Esophagus muscularis mucosa (tissue), 4 donors: ENCODE measurements around the gene ATG4C. TPM values are rescaled to one million over a fixed set of nuclear protein-coding genes. Genes with fewer than 3 reads are reported as not detected.
"Not testable (repeated sequence)": the region's sequence is repeated elsewhere in the genome, so short reads cannot be mapped to it uniquely, and the experiment has no call there.

Experiments used
- DNase-seq: peaks from one replicate; pipeline ENCODE4 v3.0.0-alpha.2; 2017; ENCODE audit errors: extremely low spot score
- H3K27ac ChIP-seq, 4 donors: fragments of 200-600 bp; sonication (generic); replicated peaks in 1 of 4; 1 replicate in 3 of 4; 2 replicates in 1 of 4; pipeline ENCODE4 v1.5.1; 2016 to 2019; ENCODE audit warnings: mild to moderate bottlenecking in 1 of 4
- H3K27me3 ChIP-seq, 4 donors: fragments of 200-600 bp; sonication (generic); one replicate each; pipeline versions ENCODE4 v1.5.1 to v1.6.0; 2016 to 2019
- H3K36me3 ChIP-seq, 4 donors: fragments of 200-600 bp; sonication (generic); one replicate each; pipeline ENCODE4 v1.5.1; 2016 to 2019
- H3K4me1 ChIP-seq, 4 donors: fragments of 200-600 bp; sonication (generic); one replicate each; pipeline ENCODE4 v1.5.1; 2016 to 2019
- H3K4me3 ChIP-seq, 4 donors: fragments of 200-600 bp; sonication (generic); 1 replicate in 2 of 4; 2 replicates in 2 of 4; pipeline ENCODE4 v1.5.1; 2016 to 2019; ENCODE audit warnings: mild to moderate bottlenecking in 4 of 4, moderate library complexity in 1 of 4
- H3K9me3 ChIP-seq, 4 donors: fragments of 200-600 bp; sonication (generic); 1 replicate in 3 of 4; 2 replicates in 1 of 4; pipeline ENCODE4 v1.5.1; 2016 to 2019
- EP300 ChIP-seq: sonication (generic); formaldehyde crosslinking; IDR thresholded peaks from one replicate; pipeline ENCODE4 v1.6.1; 2017; ENCODE audit warnings: antibody characterized with exemption
- POLR2A ChIP-seq: fragments of 450-650 bp; IDR thresholded peaks from one replicate; pipeline ENCODE4 v1.6.1; 2017; ENCODE audit warnings: antibody characterized with exemption, moderate library complexity, mild to moderate bottlenecking, low read depth
- POLR2AphosphoS5 ChIP-seq, 2 donors: sonication (generic); formaldehyde crosslinking; IDR thresholded peaks; one replicate each; pipeline ENCODE4 v1.6.1; 2017; ENCODE audit warnings: antibody characterized with exemption in 2 of 2
- WGBS: methylation state at CpG from one replicate; pipeline ENCODE4 v1.1.5; 2018; 5-methylcytosine and 5-hydroxymethylcytosine counted together
- intact Hi-C: fragments of 100-400 bp; cut with DNase I; formaldehyde crosslinking; loops from one replicate; pipeline ENCODE4 v1.15.1; 2023
- total RNA-seq, 4 donors: library from RNA; depleted of rRNA; stranded (reverse); fragments of >200 nt; gene quantifications; one replicate each; pipeline versions ENCODE4 v1.1.0 to v1.2.1, GENCODE V29; 2016
- TF ChIP-seq, protein P1 (sequence below), 3 experiments: fragments of 200-600 bp in 2 of 3; fragments of 450-650 bp in 1 of 3; sonication (generic) in 2 of 3; IDR thresholded peaks; one replicate each; pipeline ENCODE4 v1.5.1; 2017 to 2019; ENCODE audit warnings: antibody characterized with exemption in 3 of 3, mild to moderate bottlenecking in 2 of 3, moderate library complexity in 1 of 3

The ATG4C gene
- total RNA-seq, 4 donors from 2014 or later = 5.0 to 12.5 (median 8.3) TPM

DNA sequence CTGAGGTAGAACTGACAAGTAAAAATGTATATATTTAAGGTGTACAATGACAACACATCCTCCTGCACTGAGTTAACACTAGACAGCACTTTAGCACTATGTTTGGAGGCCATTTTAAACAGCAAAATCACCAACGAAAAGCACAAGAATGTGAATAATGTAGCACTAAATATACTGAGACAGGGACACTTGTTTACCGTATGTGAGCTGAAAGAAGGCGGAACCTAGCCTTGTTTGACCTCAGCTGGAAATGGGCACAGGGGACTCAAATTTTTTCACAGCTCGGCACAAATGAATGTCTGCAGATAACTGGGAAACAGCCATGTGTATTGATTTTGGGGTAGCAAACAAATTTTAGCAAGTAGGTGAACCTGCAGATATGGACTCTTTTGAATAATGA lies 18.0 kb upstream of the ATG4C start:
- Histone ChIP-seq H3K4me3 (no peak overlapping the region), H3K27ac (no peak overlapping the region), H3K36me3 (no peaks in the 10 kb centered on the region), H3K27me3 (no peaks in the 10 kb centered on the region), H3K9me3 (no peaks in the 10 kb centered on the region), H3K4me1 (no peaks in the 10 kb centered on the region)
- WGBS = 59% methylated on average over 4 of the region's 4 CpGs
- no peak for DNase-seq
- intact Hi-C loops = no loop called here
- TF ChIP-seq POLR2A (no peak), EP300 (no peak), POLR2AphosphoS5 (IDR thresholded peaks at IDR 0.05) (no peak)
- TF ChIP-seq, protein P1, sequence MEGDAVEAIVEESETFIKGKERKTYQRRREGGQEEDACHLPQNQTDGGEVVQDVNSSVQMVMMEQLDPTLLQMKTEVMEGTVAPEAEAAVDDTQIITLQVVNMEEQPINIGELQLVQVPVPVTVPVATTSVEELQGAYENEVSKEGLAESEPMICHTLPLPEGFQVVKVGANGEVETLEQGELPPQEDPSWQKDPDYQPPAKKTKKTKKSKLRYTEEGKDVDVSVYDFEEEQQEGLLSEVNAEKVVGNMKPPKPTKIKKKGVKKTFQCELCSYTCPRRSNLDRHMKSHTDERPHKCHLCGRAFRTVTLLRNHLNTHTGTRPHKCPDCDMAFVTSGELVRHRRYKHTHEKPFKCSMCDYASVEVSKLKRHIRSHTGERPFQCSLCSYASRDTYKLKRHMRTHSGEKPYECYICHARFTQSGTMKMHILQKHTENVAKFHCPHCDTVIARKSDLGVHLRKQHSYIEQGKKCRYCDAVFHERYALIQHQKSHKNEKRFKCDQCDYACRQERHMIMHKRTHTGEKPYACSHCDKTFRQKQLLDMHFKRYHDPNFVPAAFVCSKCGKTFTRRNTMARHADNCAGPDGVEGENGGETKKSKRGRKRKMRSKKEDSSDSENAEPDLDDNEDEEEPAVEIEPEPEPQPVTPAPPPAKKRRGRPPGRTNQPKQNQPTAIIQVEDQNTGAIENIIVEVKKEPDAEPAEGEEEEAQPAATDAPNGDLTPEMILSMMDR (IDR thresholded peaks at IDR 0.05) = no peak

DNA sequence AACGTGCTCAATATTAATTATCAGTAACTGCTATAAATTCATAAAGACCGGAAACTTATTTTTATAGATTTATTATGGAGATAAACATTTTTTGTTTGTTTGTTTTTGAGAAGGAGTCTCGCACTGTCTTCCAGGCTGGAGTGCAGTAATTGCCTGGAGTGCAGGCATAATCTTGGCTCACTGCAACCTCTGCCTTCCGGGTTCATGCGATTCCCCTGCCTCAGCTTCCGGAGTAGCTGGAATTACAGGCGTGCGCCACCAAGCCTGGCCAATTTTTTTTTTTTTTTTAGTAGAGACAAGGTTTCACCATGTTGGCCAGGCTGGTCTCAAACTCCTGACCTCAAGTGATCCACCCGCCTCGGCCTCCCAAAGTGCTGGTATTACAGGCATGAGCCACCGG lies 15.4 kb upstream of the ATG4C start:
- intact Hi-C loops = not testable (repeated sequence)
- 91% methylated on average over 11 of the region's 11 CpGs for WGBS

DNA sequence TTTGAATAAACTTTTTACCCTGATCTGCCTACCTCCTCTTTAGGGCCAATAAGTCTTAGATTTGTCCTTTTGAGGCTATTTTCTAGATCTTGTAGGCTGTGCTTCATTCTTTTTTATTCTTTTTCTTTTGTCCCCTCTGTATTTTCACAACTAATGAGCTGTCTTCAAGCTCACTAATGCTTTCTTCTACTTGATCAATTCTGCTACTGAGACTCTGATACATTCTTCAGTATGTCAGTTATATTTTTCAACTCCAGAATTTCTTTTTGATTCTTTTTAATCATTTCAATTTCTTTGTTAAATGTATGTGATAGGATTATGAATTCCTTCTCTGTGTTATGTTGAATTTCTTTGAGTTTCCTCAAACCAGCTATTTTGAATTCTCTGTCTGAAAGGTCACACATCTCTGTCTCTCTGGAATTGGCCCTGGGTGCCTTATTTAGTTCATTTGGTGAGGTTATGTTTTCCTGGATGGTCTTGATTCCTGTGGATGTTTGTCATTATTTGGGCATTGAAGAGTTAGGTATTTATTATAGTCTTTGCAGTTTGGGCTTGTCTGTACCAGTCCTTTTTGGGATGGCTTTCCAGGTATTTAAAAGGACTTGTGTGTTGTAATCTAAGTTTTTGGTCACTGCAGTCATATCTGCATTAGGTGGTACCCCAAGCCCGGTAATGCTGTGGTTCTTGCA lies 11.2 kb upstream of the ATG4C start:
- no peaks in the 10 kb centered on the region for H3K4me1 ChIP-seq
- H3K4me3 ChIP-seq = no peak overlapping the region
- no peak for DNase-seq
- 100% methylated on average over 1 of the region's 1 CpG for WGBS
- H3K36me3 ChIP-seq = no peaks in the 10 kb centered on the region
- peaks cover 0 to 3% (median 0%) of the 10 kb centered on the region in 4 donors for H3K9me3 ChIP-seq
- H3K27ac ChIP-seq = no peak overlapping the region
- no peaks in the 10 kb centered on the region for H3K27me3 ChIP-seq
- intact Hi-C loops = no loop called here
- no peak for TF ChIP-seq EP300
- TF ChIP-seq, protein P1 (IDR thresholded peaks at IDR 0.05) = no peak
- no peak for TF ChIP-seq POLR2A
- TF ChIP-seq POLR2AphosphoS5 (IDR thresholded peaks at IDR 0.05) = no peak

More for the DNA sequence above, 15.4 kb upstream of the ATG4C start:
- H3K4me3 ChIP-seq, H3K36me3 ChIP-seq, H3K27ac ChIP-seq, H3K4me1 ChIP-seq, H3K27me3 ChIP-seq, DNase-seq, H3K9me3 ChIP-seq: not testable (repeated sequence)

DNA sequence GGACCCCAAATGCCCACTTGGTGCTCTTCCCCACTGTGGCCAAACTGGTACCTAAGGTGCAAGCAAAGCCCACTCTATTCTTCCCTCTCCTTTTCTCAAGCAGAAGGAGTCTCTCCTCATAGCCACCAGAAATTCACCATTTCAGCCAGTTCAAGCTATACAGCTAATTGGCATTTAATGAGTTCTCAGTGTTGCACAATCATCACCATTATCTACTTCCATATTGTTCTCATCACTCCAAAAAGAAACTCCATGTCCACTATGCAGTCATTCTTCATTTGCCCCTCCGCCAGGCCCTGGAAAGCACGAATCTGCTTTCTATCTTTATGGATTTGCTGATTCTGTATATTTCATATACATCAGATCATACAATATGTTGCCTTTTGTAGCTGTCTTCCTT lies 9.9 kb upstream of the ATG4C start:
- WGBS = 91% methylated on average over 2 of the region's 2 CpGs
- DNase-seq = no peak
- TF ChIP-seq, protein P1 (IDR thresholded peaks at IDR 0.05) = no peak
- TF ChIP-seq POLR2AphosphoS5 (IDR thresholded peaks at IDR 0.05) (no peak), POLR2A (no peak), EP300 (no peak)

DNA sequence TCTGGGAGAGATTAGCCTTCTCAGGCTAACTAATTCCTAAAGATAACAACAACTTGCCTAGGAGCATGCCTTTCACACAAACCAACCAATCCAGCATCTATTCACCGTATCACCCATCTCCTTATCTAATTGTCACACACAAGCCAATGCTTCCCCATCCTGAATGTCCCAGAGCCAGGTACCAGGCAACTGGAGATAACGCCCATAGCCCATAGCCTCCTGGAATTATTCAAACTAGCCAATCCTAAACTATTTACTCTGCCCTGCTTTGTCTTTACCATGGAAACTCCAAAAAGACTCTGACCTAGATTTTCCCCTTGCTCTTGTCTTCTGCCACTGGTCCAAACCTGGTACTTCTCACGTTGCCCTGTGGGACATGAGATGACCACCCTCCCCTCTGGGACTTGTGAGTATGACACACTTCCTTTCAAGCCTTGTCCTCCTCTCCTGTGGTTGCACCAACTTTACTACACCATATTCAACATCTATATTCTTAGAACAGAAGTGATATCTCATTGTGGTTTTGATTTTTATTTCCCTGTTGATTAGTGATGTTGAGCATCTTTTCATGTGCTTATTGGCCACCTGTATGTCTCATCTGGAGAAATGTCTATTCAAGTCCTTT lies 8.8 kb upstream of the ATG4C start:
- no peak for DNase-seq
- H3K4me1 ChIP-seq = no peaks in the 10 kb centered on the region
- TF ChIP-seq POLR2AphosphoS5 (IDR thresholded peaks at IDR 0.05) (no peak), EP300 (no peak), POLR2A (no peak)
- TF ChIP-seq, protein P1 (IDR thresholded peaks at IDR 0.05) = no peak
- 88% methylated on average over 3 of the region's 3 CpGs for WGBS
- intact Hi-C loops = no loop called here
- no peak overlapping the region for H3K27ac ChIP-seq
- peaks cover 0 to 3% (median 0%) of the 10 kb centered on the region in 4 donors for H3K9me3 ChIP-seq
- no peaks in the 10 kb centered on the region for H3K27me3 ChIP-seq
- no peak overlapping the region for H3K4me3 ChIP-seq
- H3K36me3 ChIP-seq = no peaks in the 10 kb centered on the region

More for the DNA sequence above, 9.9 kb upstream of the ATG4C start:
- Histone ChIP-seq H3K27ac (no peak overlapping the region), H3K4me3 (no peak overlapping the region), H3K9me3 (peaks cover 0 to 3% (median 0%) of the 10 kb centered on the region in 4 donors), H3K27me3 (no peaks in the 10 kb centered on the region), H3K36me3 (no peaks in the 10 kb centered on the region), H3K4me1 (no peaks in the 10 kb centered on the region)
- intact Hi-C loops = no loop called here
